ENCODE results near the gene MYO19. TPM values are rescaled to one million over a fixed set of nuclear protein-coding genes. Genes with fewer than 3 reads are reported as not detected.
"Not testable (repeated sequence)": the region's sequence is repeated elsewhere in the genome, so short reads cannot be mapped to it uniquely, and the experiment has no call there.

The MYO19 gene
- polyA plus RNA-seq, 10 donors = 19.5 to 49.0 (median 27.1) TPM

- DNase-seq = no peak
Observed at GRCh38 chr17:36501963-36502362, 32.7 kb downstream of the MYO19 start.

- DNase-seq = no peak
Observed at GRCh38 chr17:36501351-36501750, 33.3 kb downstream of the MYO19 start.

- DNase-seq = no peak
Observed at GRCh38 chr17:36500745-36501225, 33.9 kb downstream of the MYO19 start.

- no peak for DNase-seq
Observed at GRCh38 chr17:36498560-36499300, 35.9 kb downstream of the MYO19 start.

- no peak for DNase-seq
Observed at GRCh38 chr17:36498155-36498554, 36.5 kb downstream of the MYO19 start.

GRCh38 chr17:36496018-36496789 is 38.5 kb downstream of the MYO19 start:
- peak in 1 of 3 donors; percentile 5 for DNase-seq

GRCh38 chr17:36495076-36495578 is 39.5 kb downstream of the MYO19 start:
- no peak for DNase-seq

- DNase-seq = no peak
Observed at GRCh38 chr17:36494674-36495073, 40.0 kb downstream of the MYO19 start.

- DNase-seq = no peak
Observed at GRCh38 chr17:36493956-36494355, 40.7 kb downstream of the MYO19 start.

GRCh38 chr17:36486204-36487194 is 48.2 kb downstream of the MYO19 start, which contains the start of gene ZNHIT3:
ZNHIT3 (plus strand) TSS chr17:36486681; CDS start chr17:36486700, 19 bp downstream.
- peak; percentile 94 to 98 (median 96) for DNase-seq

- no peak for DNase-seq
Observed at GRCh38 chr17:36485805-36486203, 48.9 kb downstream of the MYO19 start.

GRCh38 chr17:36485027-36485426 is 49.6 kb downstream of the MYO19 start:
- no peak for DNase-seq

GRCh38 chr17:36484021-36484420 is 50.6 kb downstream of the MYO19 start:
- DNase-seq = not testable (repeated sequence)

- peak; percentile 71 to 92 (median 87) for DNase-seq
Observed at GRCh38 chr17:36482611-36483504, 51.8 kb downstream of the MYO19 start.

GRCh38 chr17:36481829-36482228 is 52.8 kb downstream of the MYO19 start:
- DNase-seq = no peak

- DNase-seq = no peak
Observed at GRCh38 chr17:36475346-36475970, 59.2 kb downstream of the MYO19 start.

GRCh38 chr17:36474571-36474970 is 60.1 kb downstream of the MYO19 start:
- no peak for DNase-seq

- DNase-seq = no peak
Observed at GRCh38 chr17:36470499-36470898, 64.2 kb downstream of the MYO19 start.

GRCh38 chr17:36469733-36470132 is 64.9 kb downstream of the MYO19 start:
- no peak for DNase-seq
